ENCODE data around the gene ADAMTSL2.

DNA sequence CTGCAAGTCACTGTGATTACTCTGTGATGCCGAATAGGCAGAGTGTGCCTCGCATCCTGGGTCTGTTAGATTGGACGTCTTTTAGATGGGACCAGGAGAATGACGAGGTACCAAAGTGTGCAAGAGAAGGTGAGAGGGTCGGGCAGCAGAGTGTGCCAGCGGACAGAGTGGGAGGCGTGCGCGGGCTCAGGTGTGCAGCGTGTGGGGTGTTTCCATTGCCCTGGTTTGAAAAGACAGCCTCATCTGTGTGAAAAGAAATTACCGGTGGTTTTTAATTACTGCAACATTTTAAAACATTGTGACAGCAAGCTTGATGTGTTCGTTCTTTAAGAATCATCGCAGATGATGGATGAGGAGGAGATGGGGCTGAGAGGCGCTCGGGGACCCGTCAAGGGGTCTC, 78.9 kb downstream of the ADAMTSL2 start:
- TF ChIP-seq, protein P1, sequence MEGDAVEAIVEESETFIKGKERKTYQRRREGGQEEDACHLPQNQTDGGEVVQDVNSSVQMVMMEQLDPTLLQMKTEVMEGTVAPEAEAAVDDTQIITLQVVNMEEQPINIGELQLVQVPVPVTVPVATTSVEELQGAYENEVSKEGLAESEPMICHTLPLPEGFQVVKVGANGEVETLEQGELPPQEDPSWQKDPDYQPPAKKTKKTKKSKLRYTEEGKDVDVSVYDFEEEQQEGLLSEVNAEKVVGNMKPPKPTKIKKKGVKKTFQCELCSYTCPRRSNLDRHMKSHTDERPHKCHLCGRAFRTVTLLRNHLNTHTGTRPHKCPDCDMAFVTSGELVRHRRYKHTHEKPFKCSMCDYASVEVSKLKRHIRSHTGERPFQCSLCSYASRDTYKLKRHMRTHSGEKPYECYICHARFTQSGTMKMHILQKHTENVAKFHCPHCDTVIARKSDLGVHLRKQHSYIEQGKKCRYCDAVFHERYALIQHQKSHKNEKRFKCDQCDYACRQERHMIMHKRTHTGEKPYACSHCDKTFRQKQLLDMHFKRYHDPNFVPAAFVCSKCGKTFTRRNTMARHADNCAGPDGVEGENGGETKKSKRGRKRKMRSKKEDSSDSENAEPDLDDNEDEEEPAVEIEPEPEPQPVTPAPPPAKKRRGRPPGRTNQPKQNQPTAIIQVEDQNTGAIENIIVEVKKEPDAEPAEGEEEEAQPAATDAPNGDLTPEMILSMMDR (IDR thresholded peaks at IDR 0.05 in 8 of 11, conservative IDR thresholded peaks at IDR 0.05 in 3 of 11) = no peak
- TF ChIP-seq POLR2A (IDR thresholded peaks at IDR 0.05) = no peak
- TF ChIP-seq POLR2AphosphoS5 (IDR thresholded peaks at IDR 0.05) = no peak

Data from spleen (tissue), 7 donors.